Calu3 (cell line): ENCODE results near the gene FGF3. TPM values are rescaled to one million over a fixed set of nuclear protein-coding genes. Genes with fewer than 3 reads are reported as not detected.

Experiments used
- BruUV-seq: library from RNA; stranded (reverse); fragments of 400-500 nt; replicated peaks from 2 replicates; lab custom pipeline; 2021; lab: Mats Ljungman, UMichigan
- CTCF ChIA-PET: fragments of 300-600 bp; sonication (Branson Sonifier 250); formaldehyde crosslinking; loops from one replicate; lab custom pipeline; 2022; ENCODE audit warnings: antibody characterized with exemption; lab: Charles Lee
- DNase-seq: peaks from one replicate; pipeline ENCODE4 v3.0.0; 2022
- H3K27ac Mint-ChIP-seq: one replicate; pipeline ENCODE4 v1.8.0; 2022; ENCODE audit warnings: mixed read lengths; ENCODE audit not compliant: unreplicated experiment
- H3K27me3 Mint-ChIP-seq: one replicate; pipeline ENCODE4 v1.8.0; 2022; ENCODE audit warnings: mixed read lengths; ENCODE audit not compliant: unreplicated experiment
- H3K36me3 Mint-ChIP-seq: one replicate; pipeline ENCODE4 v1.8.0; 2022; ENCODE audit warnings: mild to moderate bottlenecking, moderate library complexity, mixed read lengths; ENCODE audit not compliant: insufficient read depth, unreplicated experiment
- H3K4me1 Mint-ChIP-seq: one replicate; pipeline ENCODE4 v1.8.0; 2022; ENCODE audit warnings: mild to moderate bottlenecking, low read depth, mixed read lengths; ENCODE audit not compliant: unreplicated experiment
- H3K4me3 Mint-ChIP-seq: one replicate; pipeline ENCODE4 v1.8.0; 2022; ENCODE audit warnings: mild to moderate bottlenecking, low read depth, moderate library complexity, mixed read lengths; ENCODE audit not compliant: unreplicated experiment
- H3K9me3 Mint-ChIP-seq: one replicate; pipeline ENCODE4 v1.8.0; 2022; ENCODE audit warnings: low read depth, mixed read lengths; ENCODE audit not compliant: unreplicated experiment
- CTCF ChIP-seq: fragments of 200-600 bp; IDR thresholded peaks from one replicate; pipeline ENCODE4 v1.8.0; 2022; ENCODE audit warnings: antibody characterized with exemption; ENCODE audit not compliant: unreplicated experiment
- intact Hi-C: fragments of 100-400 bp; cut with micrococcal nuclease; formaldehyde crosslinking; loops from one replicate; pipeline ENCODE4 v1.10.0; 2022; ENCODE audit not compliant: unreplicated experiment
- total RNA-seq: library from RNA; stranded (reverse); gene quantifications from 2 replicates; pipeline ENCODE4 v1.2.3, GENCODE V29; 2022

The FGF3 gene
- total RNA-seq, 1 experiment from 2014 or later = not detected

GRCh38 chr11:69804769-69805508, 14.3 kb downstream of the FGF3 start:
- no peak for DNase-seq
- Mint-ChIP-seq H3K27ac (no peak overlapping the region), H3K27me3 (peaks cover 30% of the 10 kb centered on the region), H3K9me3 (no peaks in the 10 kb centered on the region), H3K4me3 (no peak overlapping the region), H3K36me3 (peaks cover 7% of the 10 kb centered on the region), H3K4me1 (no peaks in the 10 kb centered on the region)
- CTCF ChIA-PET = interaction anchor here (0.6 kb wide), 1 partner anchor 113 kb away, joined by 4 read pairs; no protein-coding TSS in a partner anchor
- no peak for TF ChIP-seq CTCF
- BruUV-seq = no TSS peak
- intact Hi-C loops = no loop called here

GRCh38 chr11:69803604-69804218, 15.5 kb downstream of the FGF3 start:
- H3K36me3 Mint-ChIP-seq = peaks cover 7% of the 10 kb centered on the region
- peaks cover 18% of the 10 kb centered on the region for H3K27me3 Mint-ChIP-seq
- H3K27ac Mint-ChIP-seq = no peak overlapping the region
- H3K4me3 Mint-ChIP-seq = no peak overlapping the region
- H3K4me1 Mint-ChIP-seq = no peaks in the 10 kb centered on the region
- CTCF ChIA-PET = no interaction called here
- no TSS peak for BruUV-seq
- no peak for DNase-seq
- TF ChIP-seq CTCF = no peak
- intact Hi-C loops = no loop called here
- no peaks in the 10 kb centered on the region for H3K9me3 Mint-ChIP-seq

- Mint-ChIP-seq H3K36me3 (peaks cover 7% of the 10 kb centered on the region), H3K4me3 (no peak overlapping the region), H3K27ac (no peak overlapping the region), H3K27me3 (peaks cover 14% of the 10 kb centered on the region), H3K9me3 (no peaks in the 10 kb centered on the region), H3K4me1 (no peaks in the 10 kb centered on the region)
- BruUV-seq = no TSS peak
- TF ChIP-seq CTCF = no peak
- intact Hi-C loops = no loop called here
- DNase-seq = no peak
- CTCF ChIA-PET = interaction anchor here (0.6 kb wide), 1 partner anchor 1318 kb away, joined by 4 read pairs; no protein-coding TSS in a partner anchor
Observed at GRCh38 chr11:69803022-69803421, 16.2 kb downstream of the FGF3 start.

GRCh38 chr11:69802590-69802989, 16.6 kb downstream of the FGF3 start:
- CTCF ChIA-PET = interaction anchor here (0.6 kb wide), 1 partner anchor 1317 kb away, joined by 4 read pairs; no protein-coding TSS in a partner anchor
- no peak for DNase-seq
- H3K4me1 Mint-ChIP-seq = no peaks in the 10 kb centered on the region
- H3K27ac Mint-ChIP-seq = no peak overlapping the region
- peaks cover 10% of the 10 kb centered on the region for H3K27me3 Mint-ChIP-seq
- intact Hi-C loops = no loop called here
- H3K36me3 Mint-ChIP-seq = peaks cover 7% of the 10 kb centered on the region
- BruUV-seq = no TSS peak
- H3K4me3 Mint-ChIP-seq = no peak overlapping the region
- no peaks in the 10 kb centered on the region for H3K9me3 Mint-ChIP-seq
- TF ChIP-seq CTCF = no peak
